Retinal pigment epithelial cell (primary cell): Measurements from ENCODE around the gene INPP5D.

Experiments used
- DNase-seq: peaks from one replicate; pipeline ENCODE4 v3.0.0-alpha.2; 2010; ENCODE audit warnings: low read depth
- H3K4me3 ChIP-seq: 2 replicates; pipeline ENCODE4 v1.5.1; 2011; ENCODE audit warnings: mild to moderate bottlenecking, low read length, control low read depth, moderate library complexity
- TF ChIP-seq, protein P1 (sequence below): conservative IDR thresholded peaks from 2 replicates; pipeline ENCODE4 v1.5.1; 2011; ENCODE audit warnings: low read depth, low read length, control low read depth, inconsistent platforms

INPP5D gene

DNA sequence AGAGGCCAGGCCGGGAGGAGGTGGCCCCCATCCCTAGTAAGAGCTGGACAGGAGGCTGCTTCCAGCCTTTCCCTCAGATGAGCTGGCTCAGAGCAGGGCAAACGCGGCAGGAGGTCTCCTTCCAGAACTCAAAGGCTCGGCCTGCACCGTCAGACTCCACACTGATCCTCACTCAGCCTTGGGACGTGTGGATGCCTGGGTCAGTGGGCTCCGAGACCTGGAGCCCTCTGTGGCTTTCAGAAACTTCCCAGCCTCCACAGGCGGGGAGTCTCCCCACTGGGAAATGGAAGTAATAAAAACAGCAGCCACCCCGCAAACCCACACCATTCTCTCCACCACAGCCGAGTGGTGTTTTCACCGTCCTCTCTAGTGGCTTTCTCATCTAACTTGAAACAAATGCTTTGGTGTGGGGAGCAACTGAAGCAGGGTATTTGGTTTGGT, 54.3 kb downstream of the INPP5D start:
- DNase-seq = no peak
- TF ChIP-seq, protein P1, sequence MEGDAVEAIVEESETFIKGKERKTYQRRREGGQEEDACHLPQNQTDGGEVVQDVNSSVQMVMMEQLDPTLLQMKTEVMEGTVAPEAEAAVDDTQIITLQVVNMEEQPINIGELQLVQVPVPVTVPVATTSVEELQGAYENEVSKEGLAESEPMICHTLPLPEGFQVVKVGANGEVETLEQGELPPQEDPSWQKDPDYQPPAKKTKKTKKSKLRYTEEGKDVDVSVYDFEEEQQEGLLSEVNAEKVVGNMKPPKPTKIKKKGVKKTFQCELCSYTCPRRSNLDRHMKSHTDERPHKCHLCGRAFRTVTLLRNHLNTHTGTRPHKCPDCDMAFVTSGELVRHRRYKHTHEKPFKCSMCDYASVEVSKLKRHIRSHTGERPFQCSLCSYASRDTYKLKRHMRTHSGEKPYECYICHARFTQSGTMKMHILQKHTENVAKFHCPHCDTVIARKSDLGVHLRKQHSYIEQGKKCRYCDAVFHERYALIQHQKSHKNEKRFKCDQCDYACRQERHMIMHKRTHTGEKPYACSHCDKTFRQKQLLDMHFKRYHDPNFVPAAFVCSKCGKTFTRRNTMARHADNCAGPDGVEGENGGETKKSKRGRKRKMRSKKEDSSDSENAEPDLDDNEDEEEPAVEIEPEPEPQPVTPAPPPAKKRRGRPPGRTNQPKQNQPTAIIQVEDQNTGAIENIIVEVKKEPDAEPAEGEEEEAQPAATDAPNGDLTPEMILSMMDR = no peak
- no peak overlapping the region for H3K4me3 ChIP-seq

DNA sequence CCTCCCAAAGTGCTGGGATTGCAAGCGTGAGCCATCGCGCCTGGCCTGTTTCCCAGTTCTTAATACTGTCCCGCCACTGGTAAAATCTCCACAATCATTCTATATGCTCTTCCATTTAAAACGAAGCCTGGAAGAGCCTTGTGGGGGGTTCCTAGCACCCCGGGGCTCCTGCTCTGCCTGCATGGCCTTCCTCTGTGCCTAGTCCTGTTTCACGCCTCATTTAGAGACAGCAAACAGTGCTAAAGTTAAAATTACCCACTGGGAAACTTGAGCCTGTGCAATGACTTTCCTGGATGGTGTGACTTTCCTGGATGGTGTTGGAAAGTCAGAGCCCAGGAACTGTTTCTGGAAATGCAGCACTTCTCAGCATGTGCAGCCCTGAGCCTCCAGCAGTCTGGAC, 55.0 kb downstream of the INPP5D start:
- H3K4me3 ChIP-seq = no peak overlapping the region
- DNase-seq = no peak
- TF ChIP-seq, protein P1 = no peak

DNA sequence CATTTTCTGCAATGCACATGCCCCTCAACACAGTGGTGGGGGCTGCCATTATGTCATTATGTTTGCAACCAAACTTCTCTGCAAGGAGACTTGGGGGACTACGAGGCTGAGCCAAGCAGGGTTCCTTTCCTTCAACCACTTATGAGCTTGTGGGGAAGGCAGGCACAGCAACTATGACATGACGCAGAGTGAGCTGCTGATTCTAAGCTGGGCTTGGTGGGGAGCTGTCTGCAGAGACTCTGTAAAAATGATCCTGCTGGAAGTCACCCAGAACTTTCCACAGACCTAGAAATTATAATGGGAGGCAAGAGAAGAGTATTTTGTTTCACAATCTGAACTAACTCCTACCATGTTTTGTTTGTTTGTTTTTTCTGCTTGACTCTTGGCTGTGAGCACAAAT, 55.6 kb downstream of the INPP5D start:
- no peak for DNase-seq
- no peak overlapping the region for H3K4me3 ChIP-seq
- TF ChIP-seq, protein P1 = no peak

DNA sequence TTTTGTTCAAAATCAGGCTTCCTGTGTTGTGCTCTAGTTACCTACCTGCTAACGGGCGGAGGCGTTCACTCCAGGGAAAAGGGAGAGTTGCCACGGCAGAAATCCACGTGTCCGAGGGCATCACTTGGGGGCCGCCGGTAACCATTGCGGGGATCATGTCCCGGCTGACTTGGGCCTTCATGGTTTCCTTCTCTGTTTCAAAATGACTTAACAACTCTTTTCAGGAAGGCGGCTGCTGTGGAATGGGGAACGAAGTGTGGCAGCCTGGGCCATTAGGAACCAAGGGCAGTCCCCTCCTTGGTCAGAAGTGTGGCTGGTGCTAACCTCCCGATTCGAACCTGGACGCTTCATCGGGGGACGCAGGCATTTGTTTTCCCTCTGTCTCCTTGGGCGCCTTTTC, 56.8 kb downstream of the INPP5D start:
- TF ChIP-seq, protein P1 = no peak
- no peak for DNase-seq

DNA sequence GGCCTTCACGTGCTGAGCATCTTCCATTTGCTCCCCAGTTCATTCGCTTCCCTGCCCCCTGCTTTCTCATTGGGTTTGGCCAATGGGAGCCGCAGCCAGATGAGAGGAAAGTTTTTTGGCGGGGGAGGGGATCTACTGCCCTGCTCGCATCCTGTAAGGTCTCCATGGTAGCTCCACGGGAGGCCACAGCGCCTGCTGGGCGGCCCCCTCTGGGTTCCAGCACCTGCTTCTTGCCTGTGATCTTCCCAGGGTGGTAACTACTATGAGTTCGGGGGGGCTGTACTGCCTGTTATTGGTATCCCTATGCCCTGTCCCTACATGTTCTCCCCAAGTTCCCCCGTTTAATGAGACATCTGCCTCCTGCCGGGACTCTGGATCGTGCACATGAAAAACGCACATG, 57.2 kb downstream of the INPP5D start:
- TF ChIP-seq, protein P1 = no peak
- no peak overlapping the region for H3K4me3 ChIP-seq
- DNase-seq = no peak

More for the DNA sequence above, 56.8 kb downstream of the INPP5D start:
- no peak overlapping the region for H3K4me3 ChIP-seq

DNA sequence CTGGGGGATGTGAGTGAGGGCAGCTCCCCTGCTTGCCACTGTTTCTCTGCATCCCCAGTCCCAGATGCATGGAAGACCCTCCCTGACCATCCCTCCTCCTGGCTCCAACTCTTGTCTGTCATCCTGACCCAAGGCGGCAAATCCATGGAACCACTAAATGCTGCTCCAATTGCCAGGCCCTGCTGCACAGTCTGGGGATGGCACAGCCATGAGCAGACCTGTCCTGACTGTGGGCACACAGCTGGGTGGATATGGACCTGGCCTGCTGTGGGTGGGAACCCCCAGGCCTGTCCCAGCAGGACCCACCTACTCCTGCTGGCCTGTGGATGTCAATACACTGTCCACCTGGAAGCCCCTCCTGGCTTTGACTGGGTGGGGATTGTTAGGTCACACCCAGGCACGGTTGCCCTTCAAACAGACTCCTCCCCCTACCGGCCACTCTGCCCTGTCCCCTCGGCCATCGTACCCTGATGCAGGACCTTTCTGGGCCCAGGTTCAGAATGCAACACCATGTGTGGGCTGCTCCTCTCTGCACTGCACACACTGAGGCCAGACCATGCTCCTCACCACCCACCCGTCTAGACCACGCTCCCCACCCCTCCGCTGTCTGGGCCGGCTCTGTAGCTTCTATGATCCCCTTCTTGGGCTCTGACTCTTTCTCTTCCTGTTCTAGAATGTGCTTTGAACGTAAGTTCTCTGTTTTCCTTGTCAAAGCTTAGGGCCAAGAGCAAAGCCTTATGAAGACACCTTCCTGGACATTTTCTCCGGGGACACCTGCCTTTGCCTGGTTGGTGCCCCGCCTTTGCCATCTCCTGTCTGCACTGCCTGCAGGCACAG, 57.9 kb downstream of the INPP5D start:
- DNase-seq = no peak
- no peak overlapping the region for H3K4me3 ChIP-seq
- TF ChIP-seq, protein P1 = no peak

DNA sequence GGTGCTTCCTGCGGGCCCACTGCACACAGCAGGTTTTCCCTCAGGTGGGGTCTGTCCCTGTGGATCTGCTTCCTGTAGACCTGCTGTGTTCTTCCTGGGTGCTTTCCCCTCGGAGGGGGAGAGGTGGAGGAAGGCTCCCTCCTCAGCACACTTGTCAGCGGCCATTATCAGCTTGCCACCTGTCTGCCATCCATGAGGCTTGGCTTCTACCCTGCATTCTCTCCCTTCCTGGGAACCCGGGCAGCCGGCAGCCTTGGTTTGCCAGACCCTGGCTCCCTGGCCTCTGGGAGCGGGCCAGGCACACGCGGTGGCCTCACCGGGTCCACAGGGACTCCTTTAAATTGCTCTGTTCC, 58.5 kb downstream of the INPP5D start:
- DNase-seq = no peak
- no peak overlapping the region for H3K4me3 ChIP-seq
- TF ChIP-seq, protein P1 = no peak
